ENCODE results near the gene THPO. TPM values are rescaled to one million over a fixed set of nuclear protein-coding genes. Genes with fewer than 3 reads are reported as not detected.
A peak's percentile ranks its signal among the peaks of the same experiment; 100 is the strongest.

THPO gene
- total and polyA plus RNA-seq, 12 donors: 0.16 to 1.3 (median 0.56) TPM; not detected in 3

DNA sequence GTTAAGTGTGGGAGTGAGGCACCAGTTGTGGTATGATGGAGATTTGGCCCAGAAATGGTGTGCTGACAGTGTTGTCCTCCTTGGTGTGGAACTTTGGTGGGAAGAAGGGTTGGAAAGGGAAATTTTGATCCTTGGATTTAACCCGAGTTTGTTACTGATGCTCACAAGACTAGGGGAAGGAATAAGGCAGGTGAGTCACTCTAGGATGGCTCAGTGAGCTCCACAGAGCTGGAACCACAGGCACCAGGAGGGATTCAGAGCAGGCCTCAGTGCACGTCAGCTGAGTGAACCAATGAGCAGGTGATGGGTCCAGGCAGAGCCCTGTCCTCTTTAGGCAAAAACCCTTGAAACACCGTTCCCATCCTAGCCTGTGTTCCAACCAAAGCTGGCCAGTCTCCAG lies 13.3 kb upstream of the THPO start:
- DNase-seq: no peak
- no peak for TF ChIP-seq CTCF (IDR thresholded peaks at IDR 0.05)
- WGBS, 2 donors: 77% methylated on average over 3 of the region's 3 CpGs
- Histone ChIP-seq H3K36me3 (peaks cover 0 to 18% (median 0%) of the 10 kb centered on the region in 9 donors), H3K4me1 (no peaks in the 10 kb centered on the region), H3K27me3 (peaks cover 0 to 17% (median 5%) of the 10 kb centered on the region in 7 donors), H3K9me3 (no peaks in the 10 kb centered on the region), H3K4me3 (no peak overlapping the region), H3K27ac (no peak overlapping the region)
- intact Hi-C loops (cut with DNase I): no loop called here
- ATAC-seq: peak in 1 of 8 donors; percentile 14

DNA sequence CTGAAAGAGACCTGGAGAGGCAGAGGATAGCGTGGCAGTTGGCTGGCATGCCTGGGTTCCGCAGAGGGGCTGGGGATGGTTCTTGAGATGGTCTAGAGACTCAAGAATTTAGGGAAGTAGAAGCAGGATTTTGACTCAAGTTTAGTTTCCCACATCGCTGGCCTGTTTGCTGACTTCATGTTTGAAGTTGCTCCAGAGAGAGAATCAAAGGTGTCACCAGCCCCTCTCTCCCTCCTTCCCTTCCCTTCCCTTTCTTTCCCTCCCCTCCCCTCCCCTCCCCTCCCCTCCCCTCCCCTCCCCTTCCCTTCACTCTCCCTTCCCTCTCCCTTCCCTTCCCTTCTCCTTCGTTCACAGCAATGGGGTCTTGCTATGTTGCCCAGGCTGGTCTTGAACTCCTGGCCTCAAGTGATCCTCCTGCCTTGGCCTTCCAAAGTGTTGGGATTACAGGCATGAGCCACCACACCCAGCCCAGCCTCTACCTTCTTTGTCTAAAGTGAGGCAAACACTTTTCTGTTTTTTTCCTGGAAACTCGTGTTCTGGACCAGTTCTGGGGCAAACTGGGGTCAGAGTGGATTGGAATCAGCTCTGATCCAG lies 12.0 kb upstream of the THPO start:
- intact Hi-C loops (cut with DNase I): loop anchor here in 1 of 10 donors (10.0 kb wide), 1 partner anchor 385 kb away; no protein-coding TSS in a partner anchor
- no peak for TF ChIP-seq CTCF (IDR thresholded peaks at IDR 0.05)
- Histone ChIP-seq H3K27ac (no peak overlapping the region), H3K9me3 (no peaks in the 10 kb centered on the region), H3K36me3 (peaks cover 0 to 26% (median 0%) of the 10 kb centered on the region in 9 donors), H3K4me1 (no peaks in the 10 kb centered on the region), H3K27me3 (peaks cover 0 to 23% (median 10%) of the 10 kb centered on the region in 7 donors), H3K4me3 (no peak overlapping the region)
- 90 to 93% methylated on average over 4 to 5 of the region's 5 CpGs for WGBS, 2 donors
- ATAC-seq (no peak), DNase-seq (no peak)

- DNase-seq (no peak), ATAC-seq (no peak)
- Histone ChIP-seq H3K27me3 (peaks cover 0 to 23% (median 10%) of the 10 kb centered on the region in 7 donors), H3K4me1 (no peaks in the 10 kb centered on the region), H3K36me3 (peaks cover 0 to 28% (median 0%) of the 10 kb centered on the region in 9 donors), H3K27ac (no peak overlapping the region), H3K4me3 (no peak overlapping the region), H3K9me3 (no peaks in the 10 kb centered on the region)
- TF ChIP-seq CTCF (IDR thresholded peaks at IDR 0.05): no peak
- WGBS, 2 donors: 47 to 61% methylated on average over 5 of the region's 5 CpGs
- intact Hi-C loops (cut with DNase I): loop anchor here in 1 of 10 donors (10.0 kb wide), 1 partner anchor 385 kb away; no protein-coding TSS in a partner anchor
Observed at GRCh38 chr3:184389384-184389783, 11.4 kb upstream of the THPO start.

DNA sequence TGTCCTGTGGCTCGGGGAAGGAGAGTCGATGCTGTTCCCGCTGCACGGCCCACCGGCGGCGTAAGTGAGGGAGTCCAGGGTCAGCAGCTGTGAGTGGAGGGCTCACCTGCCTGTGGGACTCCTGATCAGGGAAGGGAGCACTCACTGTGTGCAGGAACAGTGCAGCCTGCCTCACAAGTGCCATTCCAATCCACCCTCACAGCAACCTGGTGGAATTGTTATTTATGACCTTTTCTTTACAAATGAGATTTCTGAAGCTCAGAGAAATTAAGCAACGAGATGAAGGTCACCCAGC lies 10.9 kb upstream of the THPO start:
- no peak for TF ChIP-seq CTCF (IDR thresholded peaks at IDR 0.05)
- H3K4me1 ChIP-seq: no peaks in the 10 kb centered on the region
- no peak for ATAC-seq
- intact Hi-C loops (cut with DNase I): loop anchor here in 1 of 10 donors (10.0 kb wide), 1 partner anchor 386 kb away; no protein-coding TSS in a partner anchor
- no peak overlapping the region for H3K27ac ChIP-seq
- H3K36me3 ChIP-seq: peaks cover 0 to 28% (median 0%) of the 10 kb centered on the region in 9 donors
- H3K27me3 ChIP-seq: peaks cover 0 to 23% (median 10%) of the 10 kb centered on the region in 7 donors
- 79 to 81% methylated on average over 8 of the region's 8 CpGs for WGBS, 2 donors
- H3K9me3 ChIP-seq: no peaks in the 10 kb centered on the region
- no peak overlapping the region for H3K4me3 ChIP-seq
- no peak for DNase-seq

Measured in heart right ventricle (tissue), 16 donors.